DMS153 treated with DMSO at 0.1 percent for 48 hours (cell line): ENCODE results near the gene CHIC2.
"Not testable (repeated sequence)": the region's sequence is repeated elsewhere in the genome, so short reads cannot be mapped to it uniquely, and the experiment has no call there.

Experiments used
- DNase-seq: peaks from one replicate; lab custom pipeline; 2025; ENCODE audit not compliant: unreplicated experiment; lab: John Stamatoyannopoulos, UW

CHIC2 gene

DNA sequence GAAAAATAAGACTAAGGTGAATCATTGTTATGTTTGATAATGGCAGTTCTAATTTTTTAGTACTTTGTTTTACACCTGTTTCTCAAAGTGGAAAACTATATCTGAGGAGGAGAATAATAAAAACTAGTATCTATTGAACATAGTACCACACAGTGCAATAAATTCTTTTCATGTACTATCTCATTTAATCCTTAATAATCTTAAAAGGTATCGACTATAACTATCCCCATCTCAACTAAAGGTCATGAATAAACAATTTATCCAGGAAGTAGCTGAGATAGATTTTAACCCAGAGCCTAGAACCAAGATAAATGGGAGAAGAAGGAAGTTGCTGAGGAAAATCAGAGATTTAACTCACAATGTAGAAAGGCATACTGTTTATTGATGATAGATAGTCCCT, 2.5 kb downstream of the CHIC2 start:
- no peak for DNase-seq

DNA sequence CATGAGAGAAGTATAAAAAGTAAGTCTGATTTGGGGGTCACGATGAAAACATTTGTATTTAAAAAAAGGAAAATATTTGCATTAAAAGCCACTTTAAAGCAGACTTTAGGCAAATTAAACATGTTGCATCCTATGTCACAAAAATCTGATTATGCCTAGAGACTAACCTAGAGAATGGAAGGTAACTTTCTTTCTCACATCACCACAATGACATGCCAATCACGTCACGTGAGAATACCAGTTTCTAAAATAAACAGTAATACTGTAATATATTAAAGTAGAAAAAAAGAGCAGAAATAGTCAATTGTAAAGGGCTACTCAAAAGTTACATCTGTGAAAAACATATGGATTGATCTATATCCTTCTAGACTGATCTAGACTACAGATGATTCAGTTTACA, 3.3 kb downstream of the CHIC2 start:
- no peak for DNase-seq

DNA sequence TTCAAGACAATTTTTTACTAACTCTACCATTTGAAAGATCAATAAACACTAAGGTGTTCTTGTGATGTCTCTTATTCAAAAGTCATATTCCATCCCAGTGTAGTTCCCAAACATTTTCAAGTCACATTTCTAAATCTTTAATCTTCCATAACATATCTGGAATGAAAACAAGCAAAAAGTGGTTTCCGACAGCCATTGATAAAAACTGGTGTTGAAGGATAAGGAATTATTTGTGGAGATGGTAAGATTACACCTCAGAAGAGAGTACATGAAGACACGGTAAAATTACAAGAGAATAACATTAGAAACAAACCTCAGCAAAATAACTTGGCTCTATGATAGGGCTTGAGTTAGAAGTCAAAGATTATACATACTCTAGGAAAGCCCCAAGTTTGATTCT, 4.3 kb downstream of the CHIC2 start:
- DNase-seq, result no peak

DNA sequence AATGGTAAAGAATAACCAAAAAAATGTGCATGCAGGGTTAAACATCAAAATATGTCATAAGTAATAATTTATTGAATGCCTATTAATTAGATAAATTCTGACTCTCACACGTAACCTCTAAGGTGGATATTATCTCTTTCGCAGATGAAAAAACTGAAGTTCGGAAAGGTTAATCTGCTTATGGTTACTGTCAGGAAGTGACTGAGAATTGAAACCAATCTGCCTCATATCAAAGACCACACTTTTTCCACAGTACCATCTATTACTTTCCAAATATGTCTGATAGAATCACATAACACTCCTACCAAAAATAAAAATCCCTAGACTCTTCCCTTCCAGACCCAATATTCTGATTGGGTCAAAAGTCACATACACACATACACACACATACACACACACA, 6.2 kb downstream of the CHIC2 start:
- DNase-seq, result no peak

DNA sequence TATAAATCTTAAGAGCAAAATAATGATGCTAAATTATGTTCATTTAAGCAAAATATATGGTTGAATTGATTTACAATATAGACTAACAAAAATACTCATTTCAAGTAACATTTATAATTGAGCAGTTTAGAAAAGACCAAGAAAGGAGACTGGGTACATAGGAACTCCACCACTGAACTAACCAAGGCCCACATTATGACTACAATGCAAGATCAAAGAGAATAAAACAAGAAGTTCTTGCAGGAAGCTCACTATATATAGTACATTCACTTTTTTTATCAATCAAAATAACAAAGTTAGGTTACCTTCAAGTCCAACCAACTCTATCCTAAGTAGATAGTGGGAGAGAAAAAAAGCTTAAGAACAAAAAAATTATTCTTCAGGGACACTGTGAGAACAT, 8.0 kb downstream of the CHIC2 start:
- no peak for DNase-seq

DNA sequence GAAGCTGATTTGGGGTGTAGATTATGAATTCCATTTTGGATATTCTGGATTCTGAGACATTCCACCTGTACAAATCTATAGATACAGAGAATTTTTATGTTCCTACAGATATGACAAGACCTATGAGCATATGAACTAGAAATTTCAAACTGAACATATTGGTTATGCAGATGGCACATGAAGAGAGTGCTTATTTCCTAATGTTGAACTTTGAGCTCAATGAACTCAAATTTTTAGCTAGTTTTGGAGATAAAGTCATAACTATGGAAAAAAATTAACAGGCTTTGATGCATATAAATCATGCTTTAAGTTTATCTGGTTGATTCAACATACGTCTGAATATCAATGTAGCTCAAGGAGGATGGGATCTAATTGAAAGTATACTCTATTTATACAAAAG, 8.9 kb downstream of the CHIC2 start:
- no peak for DNase-seq

DNA sequence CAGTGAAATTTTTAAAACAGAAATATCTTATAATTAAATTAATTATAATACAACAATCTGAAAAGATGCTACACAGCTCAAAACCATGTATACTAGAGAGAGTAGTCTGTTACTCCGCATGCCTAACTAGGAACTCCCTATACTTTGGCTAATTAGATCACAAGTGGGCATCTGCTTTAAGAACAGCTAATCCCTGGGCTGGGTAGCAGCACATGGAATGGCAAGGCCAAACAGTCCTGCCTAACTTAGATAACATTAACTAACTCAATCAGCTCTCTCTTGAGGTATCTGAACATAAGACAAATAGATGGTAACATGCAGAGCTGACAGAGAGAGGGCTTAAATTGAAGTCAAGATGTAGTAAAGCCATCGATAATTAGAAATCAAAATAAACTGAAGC, 9.9 kb downstream of the CHIC2 start:
- DNase-seq, result no peak

DNA sequence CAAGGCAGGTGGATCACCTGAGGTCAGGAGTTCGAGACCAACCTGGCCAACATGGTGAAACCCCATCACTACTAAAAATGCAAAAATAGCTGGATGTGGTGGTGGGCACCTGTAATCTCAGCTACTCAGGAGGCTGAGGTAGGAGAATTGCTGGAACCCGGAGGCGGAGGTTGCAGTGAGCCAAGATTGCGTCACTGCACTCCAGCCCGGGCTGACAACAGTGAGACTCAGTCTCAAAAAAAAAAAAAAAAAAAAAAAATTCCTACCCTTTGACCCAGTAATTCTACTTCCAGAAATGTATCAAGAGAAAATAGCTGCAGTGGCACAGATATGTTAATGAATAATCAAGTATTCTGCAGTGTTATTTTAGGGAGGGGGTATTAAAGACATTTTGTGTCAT, 11.1 kb downstream of the CHIC2 start:
- DNase-seq, result not testable (repeated sequence)

DNA sequence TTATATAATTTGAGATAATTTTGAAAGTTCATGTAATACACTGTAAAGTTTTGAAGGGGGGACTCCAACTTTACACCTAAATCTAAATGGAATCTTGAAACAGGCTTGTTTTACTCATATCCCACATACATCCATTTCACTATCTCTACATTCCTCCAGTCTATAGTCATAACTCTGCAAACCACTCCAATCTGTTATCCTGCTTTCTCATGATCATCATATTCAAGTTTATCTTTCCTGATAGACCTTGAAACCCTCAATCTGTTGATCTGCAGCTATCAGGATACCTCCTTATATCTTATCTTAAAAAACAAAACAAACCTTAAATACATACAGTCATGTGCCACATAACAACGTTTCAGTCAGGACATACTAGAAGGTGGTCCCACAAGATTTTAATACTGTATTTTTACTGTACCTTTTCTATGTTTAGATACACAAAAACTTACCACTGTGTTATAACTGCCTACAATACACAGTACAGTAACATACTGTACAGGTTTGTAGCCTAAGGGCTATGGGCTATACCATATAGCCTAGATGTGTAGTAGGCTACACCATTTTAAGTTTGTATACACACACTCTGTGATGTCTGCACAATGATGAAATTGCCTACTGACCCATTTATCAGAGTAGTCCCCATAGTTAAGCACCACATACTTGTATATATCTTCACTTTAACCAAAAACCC, 14.0 kb downstream of the CHIC2 start:
- no peak for DNase-seq

DNA sequence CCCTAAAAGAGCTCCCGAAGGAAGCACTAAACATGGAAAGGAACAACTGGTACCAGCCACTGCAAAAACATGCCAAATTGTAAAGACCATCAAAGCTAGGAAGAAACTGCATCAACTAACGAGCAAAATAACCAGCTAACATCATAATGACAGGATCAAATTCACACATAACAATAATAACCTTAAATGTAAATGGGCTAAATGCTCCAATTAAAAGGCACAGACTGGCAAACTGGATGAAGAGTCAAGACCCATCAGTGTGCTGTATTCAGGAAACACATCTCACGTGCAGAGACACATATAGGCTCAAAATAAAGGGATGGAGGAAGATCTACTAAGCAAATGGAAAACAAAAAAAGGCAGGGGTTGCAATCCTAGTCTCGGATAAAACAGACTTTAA, 20.8 kb downstream of the CHIC2 start:
- DNase-seq, result not testable (repeated sequence)

DNA sequence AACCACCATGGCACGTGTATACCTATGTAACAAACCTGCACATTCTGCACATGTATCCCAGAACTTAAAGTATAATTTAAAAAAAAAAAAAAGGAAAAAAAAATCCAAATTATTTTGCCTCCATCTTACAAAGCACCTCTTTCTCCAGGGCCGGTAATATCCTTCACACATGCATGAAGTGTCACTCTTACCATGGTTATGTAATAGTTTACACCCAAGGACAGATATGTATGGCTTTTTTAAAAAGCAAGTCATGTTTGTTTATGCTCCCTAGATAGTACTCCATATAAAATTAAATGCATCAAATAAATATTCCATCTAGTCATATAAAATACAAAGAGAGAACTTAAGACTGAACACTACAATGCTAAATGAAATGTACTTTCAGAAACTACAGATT, 22.5 kb downstream of the CHIC2 start:
- no peak for DNase-seq

DNA sequence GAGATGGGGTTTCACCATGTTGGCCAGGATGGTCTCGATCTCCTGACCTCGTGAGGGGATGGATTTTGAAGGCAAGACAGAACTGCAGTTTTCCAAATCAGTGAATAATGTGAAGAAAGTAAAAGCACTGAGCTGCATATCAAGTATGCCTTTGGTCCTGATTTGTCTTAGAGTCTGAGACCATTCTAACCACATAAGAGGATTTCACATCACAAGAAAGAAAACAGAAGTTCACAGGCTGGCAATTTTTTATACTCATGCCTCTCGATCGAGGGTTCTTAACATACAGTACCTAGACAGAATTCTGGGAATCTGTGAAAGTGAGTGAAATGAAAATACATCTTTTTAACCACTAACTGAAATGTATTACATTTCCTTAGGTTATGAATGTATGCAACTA, 23.3 kb downstream of the CHIC2 start:
- no peak for DNase-seq

DNA sequence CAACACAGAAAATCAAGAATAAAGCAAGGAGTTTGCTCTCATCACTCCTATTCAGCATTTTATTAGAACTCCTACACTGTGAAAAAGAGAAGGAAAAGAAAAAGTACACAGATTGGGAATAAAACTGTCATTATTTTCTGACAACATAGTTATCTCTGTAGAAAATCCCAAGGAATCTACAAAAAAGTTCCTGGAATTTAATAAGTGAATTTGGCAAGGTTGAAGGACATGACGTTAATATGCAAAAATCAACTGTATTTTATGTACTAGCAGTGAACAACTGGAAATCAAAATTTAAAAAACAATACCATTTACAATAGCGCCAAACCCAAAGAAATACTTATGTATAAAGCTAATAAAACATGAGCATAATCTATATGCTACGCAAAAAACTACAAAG, 26.3 kb downstream of the CHIC2 start:
- DNase-seq, result no peak

DNA sequence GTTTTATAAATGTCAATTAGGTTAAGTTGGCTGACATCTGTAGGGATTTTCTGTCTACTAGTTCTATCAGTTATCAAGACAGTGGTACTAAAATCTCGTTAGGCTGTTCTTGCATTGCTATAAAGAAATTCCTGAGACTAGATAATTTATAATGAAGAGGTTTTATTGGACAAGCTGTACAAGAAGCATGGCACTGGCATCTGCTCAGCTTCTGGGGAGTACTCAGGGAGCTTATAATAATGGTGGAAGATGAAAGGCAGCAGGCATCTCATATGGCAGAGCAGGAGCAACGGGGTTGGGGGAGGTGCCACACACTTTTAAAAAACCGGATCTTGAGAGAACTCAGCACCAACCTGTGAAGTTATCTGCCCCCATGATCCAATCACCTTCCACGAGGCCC, 28.2 kb downstream of the CHIC2 start:
- DNase-seq, result no peak

DNA sequence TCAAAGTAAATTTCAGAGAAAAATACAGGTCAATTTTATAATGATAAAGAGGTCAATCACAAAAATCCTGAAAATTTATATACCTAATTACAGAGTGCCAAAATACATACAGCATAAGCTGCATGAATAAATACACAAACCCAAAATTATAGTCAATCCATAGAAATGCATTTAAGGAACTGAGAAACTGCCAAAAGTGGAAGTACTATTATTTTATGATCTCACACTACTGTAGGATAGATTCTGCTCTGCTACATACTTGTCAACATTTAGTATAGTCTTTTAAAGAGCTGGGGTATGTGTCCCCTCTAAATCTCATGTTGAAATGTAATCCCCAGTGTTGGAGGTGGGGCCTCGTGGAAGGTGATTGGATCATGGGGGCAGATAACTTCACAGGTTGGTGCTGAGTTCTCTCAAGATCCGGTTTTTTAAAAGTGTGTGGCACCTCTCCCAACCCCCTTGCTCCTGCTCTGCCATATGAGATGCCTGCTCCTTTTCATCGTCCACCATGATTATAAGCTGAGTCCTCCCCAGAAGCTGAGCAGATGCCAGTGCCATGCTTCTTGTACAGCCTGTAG, 31.8 kb downstream of the CHIC2 start:
- no peak for DNase-seq

DNA sequence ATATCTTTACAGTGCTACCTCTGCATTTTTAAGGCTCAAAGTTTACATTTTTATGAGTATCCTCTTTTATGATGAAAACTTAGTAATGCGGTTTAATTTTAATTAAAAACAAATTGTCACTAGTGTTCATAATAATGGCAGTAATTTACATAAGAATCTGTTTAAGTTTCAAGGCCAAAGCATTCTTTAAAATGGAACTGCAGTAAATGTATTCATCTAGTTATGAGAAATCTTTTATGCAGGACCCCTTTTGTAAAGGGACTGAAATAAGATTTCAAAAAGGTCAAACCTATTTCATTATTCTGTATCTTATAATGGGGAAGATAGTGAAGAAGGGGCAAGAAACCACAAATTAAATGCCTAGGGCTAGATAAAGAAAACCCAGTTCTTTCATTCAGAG, 37.1 kb downstream of the CHIC2 start:
- no peak for DNase-seq

DNA sequence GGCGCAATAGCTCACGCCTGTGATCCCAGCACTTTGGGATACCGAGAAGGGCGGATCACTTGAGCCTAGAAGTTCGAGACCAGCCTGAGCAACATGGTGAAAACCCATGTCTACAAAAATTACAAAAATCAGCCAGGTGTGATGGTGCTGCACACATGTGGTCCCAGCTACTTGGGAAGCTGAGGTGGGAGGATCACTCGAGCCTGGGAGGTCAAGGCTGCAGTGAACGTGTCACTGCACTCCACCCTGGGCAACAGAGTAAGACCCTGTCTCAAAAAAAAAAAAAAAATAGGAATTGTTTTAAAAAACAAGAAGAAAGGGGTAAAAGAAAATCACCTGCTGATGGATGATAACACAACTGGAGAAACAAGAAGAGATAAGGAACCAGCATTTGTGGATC, 38.8 kb downstream of the CHIC2 start:
- no peak for DNase-seq

DNA sequence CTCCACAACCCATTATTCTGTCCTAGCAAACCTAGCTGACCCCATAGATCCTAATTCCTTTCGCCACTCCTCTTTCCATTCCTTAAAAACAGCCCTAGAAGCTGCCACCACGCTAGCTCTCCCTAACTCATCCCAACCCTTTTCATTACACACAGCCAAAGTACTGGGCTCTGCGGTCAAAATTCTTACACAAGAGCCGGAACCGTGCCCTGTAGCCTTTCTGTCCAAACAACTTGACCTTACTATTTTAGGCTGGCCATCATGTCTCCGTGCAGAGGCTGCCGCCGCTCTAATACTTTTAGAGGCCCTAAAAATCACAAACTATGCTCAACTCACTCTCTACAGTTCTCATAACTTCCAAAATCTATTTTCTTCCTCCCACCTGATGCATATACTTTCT, 41.4 kb downstream of the CHIC2 start:
- DNase-seq, result not testable (repeated sequence)

DNA sequence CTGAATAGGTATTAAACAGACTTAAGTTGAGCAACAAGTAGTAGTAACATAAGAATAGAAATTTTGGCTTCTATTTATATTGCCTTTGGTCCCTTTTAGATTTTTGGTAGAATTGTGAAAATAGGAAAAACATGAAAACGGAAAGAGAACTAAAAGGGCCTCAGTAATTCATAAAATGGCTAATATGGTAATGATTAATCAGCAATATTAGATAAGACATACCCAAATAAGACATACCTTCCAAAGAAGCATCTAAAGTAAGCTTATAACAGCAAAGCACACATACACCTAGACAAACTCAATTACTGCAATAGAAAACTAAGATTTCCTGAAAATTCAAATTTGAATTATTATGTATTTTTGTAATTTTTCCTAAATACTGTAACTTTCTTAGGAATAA, 46.4 kb downstream of the CHIC2 start:
- DNase-seq, result no peak

DNA sequence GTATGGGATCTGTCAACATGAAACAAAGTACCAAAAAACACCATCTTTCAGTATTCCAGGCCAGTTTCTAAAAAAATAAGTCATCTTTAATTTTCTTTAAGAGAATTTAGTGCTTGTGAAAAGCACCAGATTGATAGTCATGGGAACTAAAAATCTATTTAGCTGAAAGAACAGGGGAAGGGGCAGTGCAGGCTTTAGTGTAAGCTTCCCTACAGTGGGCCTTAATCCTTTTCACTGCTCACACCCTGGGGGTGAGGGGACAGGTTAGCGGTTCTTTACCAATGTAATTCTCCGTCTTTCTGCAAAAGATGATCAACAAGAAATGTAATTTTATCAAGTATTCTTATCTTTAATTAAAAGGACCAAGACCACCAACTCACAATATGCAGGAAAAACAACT, 47.1 kb downstream of the CHIC2 start:
- no peak for DNase-seq

DNA sequence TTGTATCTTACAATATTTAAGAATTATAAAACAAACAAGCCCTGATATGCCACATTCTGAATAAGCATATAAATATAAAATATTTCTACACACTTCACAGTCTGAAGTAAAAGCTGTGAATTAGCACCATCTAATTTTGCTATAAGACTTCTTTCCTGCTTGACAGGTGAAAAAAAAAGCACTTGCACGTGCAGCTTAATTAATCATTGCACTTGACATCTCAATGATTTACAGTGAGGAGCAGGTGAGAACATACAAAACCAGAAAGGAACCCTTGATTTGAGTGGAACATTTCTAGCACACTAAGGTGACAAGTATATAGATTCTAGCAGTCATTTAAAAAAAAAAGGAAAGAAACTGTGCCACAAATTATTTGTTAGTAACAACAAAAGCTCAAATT, 47.9 kb downstream of the CHIC2 start:
- DNase-seq, result no peak

DNA sequence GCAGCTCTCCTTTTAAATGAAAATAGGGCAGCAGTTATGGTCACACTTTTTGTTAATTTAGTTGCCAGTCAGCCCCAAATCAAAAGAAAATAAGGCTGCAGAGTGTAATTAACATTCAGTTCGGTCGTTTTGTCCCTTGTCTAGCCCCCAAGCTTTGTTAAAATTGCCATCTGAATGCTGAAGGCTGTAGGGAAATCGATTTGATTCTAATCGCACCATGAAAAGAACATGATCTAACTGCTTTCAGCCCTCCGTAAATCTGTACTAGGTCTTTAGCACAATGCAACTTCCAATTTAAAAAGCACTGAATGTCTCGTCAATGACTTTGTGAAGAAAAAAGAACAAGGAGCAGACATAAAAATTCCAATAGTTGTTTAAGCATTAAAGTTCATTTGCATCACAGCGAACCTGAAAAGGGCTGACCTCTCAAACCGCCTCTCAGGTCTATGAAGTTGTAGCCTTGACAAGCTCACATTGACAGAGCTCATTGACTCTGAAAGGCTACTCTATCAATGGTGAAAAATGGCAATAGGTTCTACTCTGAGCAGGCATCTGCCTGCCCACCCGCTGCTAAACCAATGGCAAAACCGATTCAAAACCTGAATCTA, 48.9 kb downstream of the CHIC2 start:
- no peak for DNase-seq

DNA sequence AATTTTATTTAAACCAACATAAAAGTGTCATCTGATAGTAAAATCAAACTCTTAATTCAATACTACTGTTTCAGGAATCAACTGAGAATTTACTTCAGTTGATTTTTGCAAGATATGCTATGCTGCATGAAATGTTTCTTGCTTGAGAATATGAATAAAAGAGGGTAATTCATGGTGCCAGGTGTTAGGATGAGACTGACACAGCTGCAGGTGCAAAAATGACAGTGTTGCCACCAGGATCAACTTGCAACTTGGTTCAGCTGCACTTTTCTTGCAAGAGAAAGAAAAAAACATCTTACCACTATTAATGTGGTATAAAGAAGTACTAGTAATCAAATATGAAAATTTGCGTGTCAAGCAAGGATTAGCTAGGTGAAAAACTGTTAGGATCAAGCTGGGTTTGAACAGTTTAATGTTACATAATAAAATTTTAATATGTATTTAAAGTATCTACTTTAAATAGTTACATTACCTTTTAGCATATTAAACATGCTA, 49.7 kb downstream of the CHIC2 start:
- DNase-seq, result no peak
